Bronchial epithelial cell (primary cell): Measurements from ENCODE around the gene AKAP17A. TPM values are rescaled to one million over a fixed set of nuclear protein-coding genes. Genes with fewer than 3 reads are reported as not detected.
"Not testable (repeated sequence)": the region's sequence is repeated elsewhere in the genome, so short reads cannot be mapped to it uniquely, and the experiment has no call there.

Source experiments
- DNase-seq: peaks from one replicate; pipeline ENCODE4 v3.0.0-alpha.2; 2010; ENCODE audit warnings: low read depth
- FAIRE-seq: peaks from 2 replicates; lab custom pipeline; 2011; peaks lifted over from hg19 to GRCh38; lab: Jason Lieb, UNC
- H3K27me3 ChIP-seq: 2 replicates; pipeline ENCODE4 v1.5.1; 2011; ENCODE audit warnings: low read length; ENCODE audit not compliant: control insufficient read depth, insufficient read depth
- H3K36me3 ChIP-seq: 2 replicates; pipeline ENCODE4 v1.5.1; 2011; ENCODE audit warnings: low read length; ENCODE audit not compliant: control insufficient read depth, insufficient read depth
- H3K4me3 ChIP-seq: 2 replicates; pipeline ENCODE4 v1.5.1; 2011; ENCODE audit warnings: mild to moderate bottlenecking, low read depth, low read length, control low read depth
- CTCF ChIP-seq: IDR thresholded peaks from 2 replicates; pipeline ENCODE4 v1.5.1; 2011; ENCODE audit warnings: mild to moderate bottlenecking, moderate library complexity, low read length, control low read depth, inconsistent platforms; ENCODE audit not compliant: insufficient read depth, severe bottlenecking
- total RNA-seq: library from RNA; depleted of rRNA; stranded (reverse); fragments of >200 nt; gene quantifications from 2 replicates; pipeline ENCODE4 v1.2.1, GENCODE V29; 2014

The AKAP17A gene
- total RNA-seq, 1 donor from 2014 or later, result 22.6 TPM

- Histone ChIP-seq H3K27me3 (no peaks in the 10 kb centered on the region), H3K36me3 (no peaks in the 10 kb centered on the region), H3K4me3 (no peak overlapping the region)
- no peak for TF ChIP-seq CTCF
- FAIRE-seq (no peak), DNase-seq (no peak)
Observed at GRCh38 chrX:1610166-1610565, 18.8 kb downstream of the AKAP17A start.

- no peaks in the 10 kb centered on the region for H3K36me3 ChIP-seq
- H3K4me3 ChIP-seq, result no peak overlapping the region
- DNase-seq (no peak), FAIRE-seq (no peak)
- no peak for TF ChIP-seq CTCF
- no peaks in the 10 kb centered on the region for H3K27me3 ChIP-seq
Observed at GRCh38 chrX:1610736-1611135, 19.3 kb downstream of the AKAP17A start.

GRCh38 chrX:1612641-1613286 lies 21.4 kb downstream of the AKAP17A start:
- H3K4me3 ChIP-seq, result no peak overlapping the region
- H3K27me3 ChIP-seq, result no peaks in the 10 kb centered on the region
- TF ChIP-seq CTCF, result no peak
- H3K36me3 ChIP-seq, result no peaks in the 10 kb centered on the region
- no peak for DNase-seq
- no peak for FAIRE-seq

- no peaks in the 10 kb centered on the region for H3K27me3 ChIP-seq
- H3K36me3 ChIP-seq, result no peaks in the 10 kb centered on the region
- DNase-seq (no peak), FAIRE-seq (no peak)
- no peak within 1 kb of the TSS for H3K4me3 ChIP-seq
- no peak for TF ChIP-seq CTCF
Observed at GRCh38 chrX:1614927-1615326, 23.5 kb downstream of the AKAP17A start, which contains the start of gene ASMT. Gene ASMT (plus strand): TSS chrX:1615059. CDS start chrX:1615200, 141 bp downstream.

GRCh38 chrX:1618689-1619088 lies 27.3 kb downstream of the AKAP17A start:
- TF ChIP-seq CTCF, result no peak
- H3K36me3 ChIP-seq, result no peaks in the 10 kb centered on the region
- FAIRE-seq (no peak), DNase-seq (no peak)
- H3K27me3 ChIP-seq, result no peaks in the 10 kb centered on the region
- no peak overlapping the region for H3K4me3 ChIP-seq

GRCh38 chrX:1623691-1624090 lies 32.3 kb downstream of the AKAP17A start:
- H3K36me3 ChIP-seq, result no peaks in the 10 kb centered on the region
- TF ChIP-seq CTCF, result no peak
- H3K4me3 ChIP-seq, result no peak overlapping the region
- FAIRE-seq, result no peak
- no peak for DNase-seq
- no peaks in the 10 kb centered on the region for H3K27me3 ChIP-seq

- H3K4me3 ChIP-seq, DNase-seq, H3K36me3 ChIP-seq, H3K27me3 ChIP-seq, FAIRE-seq: not testable (repeated sequence)
Observed at GRCh38 chrX:1624158-1624860, 32.9 kb downstream of the AKAP17A start.

GRCh38 chrX:1624861-1625215 lies 33.4 kb downstream of the AKAP17A start:
- H3K27me3 ChIP-seq, H3K4me3 ChIP-seq, H3K36me3 ChIP-seq, FAIRE-seq, DNase-seq: not testable (repeated sequence)
